GM23338 (cell line): ENCODE results near the gene MINK1. TPM values are rescaled to one million over a fixed set of nuclear protein-coding genes. Genes with fewer than 3 reads are reported as not detected.

Source experiments
- ATAC-seq: fragments of 200-7000 bp; cut with Tn5 transposase; 3 replicates; pipeline ENCODE4 v1.9.1; 2020
- DNase-seq: peaks from one replicate; pipeline ENCODE4 v3.0.0-alpha.2; 2015; ENCODE audit warnings: low spot score
- H2AFZ ChIP-seq: fragments of 200-600 bp; sonication (generic); 2 replicates; pipeline ENCODE4 v1.8.0; 2016; ENCODE audit warnings: antibody characterized with exemption, mild to moderate bottlenecking, moderate library complexity
- H3F3A ChIP-seq: fragments of 200-600 bp; sonication (generic); replicated peaks from 2 replicates; pipeline ENCODE4 v1.8.0; 2017; ENCODE audit warnings: antibody characterized with exemption, mixed run types, low read depth
- H3K27ac ChIP-seq: fragments of 200-600 bp; sonication (generic); 2 replicates; pipeline ENCODE4 v1.6.1; 2016; ENCODE audit warnings: low read depth
- H3K27me3 ChIP-seq: fragments of 200-600 bp; sonication (generic); 2 replicates; pipeline ENCODE4 v1.8.0; 2016; ENCODE audit warnings: mild to moderate bottlenecking, mixed run types, moderate library complexity; ENCODE audit not compliant: insufficient read depth
- H3K36me3 ChIP-seq: fragments of 200-600 bp; sonication (generic); 2 replicates; pipeline ENCODE4 v1.8.0; 2016; ENCODE audit warnings: mild to moderate bottlenecking; ENCODE audit not compliant: insufficient read depth
- H3K4me1 ChIP-seq: fragments of 200-600 bp; sonication (generic); 2 replicates; pipeline ENCODE4 v1.8.0; 2016; ENCODE audit warnings: mild to moderate bottlenecking, moderate library complexity; ENCODE audit not compliant: insufficient read depth
- H3K4me2 ChIP-seq: fragments of 200-600 bp; sonication (generic); 2 replicates; pipeline ENCODE4 v1.7.1; 2017; ENCODE audit warnings: mixed run types
- H3K4me3 ChIP-seq: fragments of 200-600 bp; sonication (generic); 2 replicates; pipeline ENCODE4 v1.6.1; 2016; ENCODE audit warnings: mixed run types
- H3K79me2 ChIP-seq: fragments of 200-600 bp; sonication (generic); replicated peaks from 2 replicates; pipeline ENCODE4 v1.8.0; 2017; ENCODE audit warnings: mild to moderate bottlenecking; ENCODE audit not compliant: insufficient read depth
- H3K9me2 ChIP-seq: fragments of 200-600 bp; sonication (generic); 2 replicates; pipeline ENCODE4 v1.8.0; 2017; ENCODE audit not compliant: insufficient read depth
- H4K20me1 ChIP-seq: fragments of 200-600 bp; sonication (generic); replicated peaks from 2 replicates; pipeline ENCODE4 v1.8.0; 2017; ENCODE audit warnings: mild to moderate bottlenecking; ENCODE audit not compliant: insufficient read depth
- H3K27ac Mint-ChIP-seq: 2 replicates; pipeline ENCODE4 v1.8.0; 2020; ENCODE audit warnings: inconsistent platforms, mild to moderate bottlenecking, moderate library complexity, mixed read lengths
- H3K27me3 Mint-ChIP-seq: 3 replicates; pipeline ENCODE4 v1.8.0; 2022; ENCODE audit warnings: low read depth, mild to moderate bottlenecking, moderate library complexity, mixed read lengths, inconsistent platforms; ENCODE audit not compliant: insufficient read depth, poor library complexity
- H3K36me3 Mint-ChIP-seq: 3 replicates; pipeline ENCODE4 v1.8.0; 2021; ENCODE audit warnings: low read depth, mild to moderate bottlenecking, inconsistent platforms, moderate library complexity, mixed read lengths
- H3K4me1 Mint-ChIP-seq: 3 replicates; pipeline ENCODE4 v1.8.0; 2020; ENCODE audit warnings: mild to moderate bottlenecking, inconsistent platforms, mixed read lengths
- H3K4me3 Mint-ChIP-seq: 3 replicates; pipeline ENCODE4 v1.8.0; 2021; ENCODE audit warnings: moderate library complexity, mild to moderate bottlenecking, inconsistent platforms, mixed read lengths
- H3K9me3 Mint-ChIP-seq: 3 replicates; pipeline ENCODE4 v1.8.0; 2020; ENCODE audit warnings: moderate library complexity, mild to moderate bottlenecking, inconsistent platforms, mixed read lengths
- ETS1 ChIP-seq: IDR thresholded peaks from 2 replicates; pipeline ENCODE4 v1.6.1; 2016; ENCODE audit warnings: antibody characterized with exemption
- EZH2 ChIP-seq: fragments of 200-600 bp; sonication (generic); IDR thresholded peaks from one replicate; pipeline ENCODE4 v1.8.0; 2017; ENCODE audit warnings: antibody characterized with exemption, mild to moderate bottlenecking, low read depth; ENCODE audit not compliant: unreplicated experiment
- NANOG ChIP-seq: IDR thresholded peaks from 2 replicates; pipeline ENCODE4 v1.6.1; 2016; ENCODE audit warnings: antibody characterized with exemption, borderline replicate concordance
- POLR2AphosphoS5 ChIP-seq: IDR thresholded peaks from 2 replicates; pipeline ENCODE4 v1.6.1; 2016; ENCODE audit warnings: antibody characterized with exemption, low read depth
- REST ChIP-seq: IDR thresholded peaks from one replicate; pipeline ENCODE4 v1.6.1; 2018; ENCODE audit warnings: antibody characterized with exemption; ENCODE audit not compliant: unreplicated experiment
- ZNF114 ChIP-seq: fragments of 250-450 bp; sonication (Bioruptor Pico); IDR thresholded peaks from 2 replicates; pipeline ENCODE4 v1.5.0; 2020; ENCODE audit warnings: mild to moderate bottlenecking, moderate library complexity
- ZNF331 ChIP-seq: fragments of 250-450 bp; sonication (Bioruptor Pico); IDR thresholded peaks from 2 replicates; pipeline ENCODE4 v1.5.0; 2020; ENCODE audit warnings: low read depth, mild to moderate bottlenecking, moderate library complexity
- ZNF462 ChIP-seq: fragments of 250-450 bp; sonication (Bioruptor Pico); IDR thresholded peaks from 2 replicates; pipeline ENCODE4 v1.5.0; 2020; ENCODE audit warnings: mild to moderate bottlenecking, moderate library complexity
- polyA plus RNA-seq: library from polyadenylated mRNA; unstranded; fragments of >200 nt; fragmentation: Nextera tagmentation; extraction: Ambion mirVana; gene quantifications from 2 replicates; pipeline ENCODE4 v1.2.1, GENCODE V29; 2016
- total RNA-seq: library from RNA; depleted of rRNA; stranded (reverse); fragments of >200 nt; shearing (Covaris generic); gene quantifications from 2 replicates; pipeline ENCODE4 v1.2.3, GENCODE V29; 2014

The MINK1 gene
- total and polyA plus RNA-seq, 2 experiments from 2014 or later: 17.3 to 54.9 TPM

GRCh38 chr17:4896332-4897197, 63.4 kb downstream of the MINK1 start (continued):
- TF ChIP-seq ETS1: no peak

- DNase-seq (no peak), ATAC-seq (no peak)
- no peak overlapping the region for H3K4me3 Mint-ChIP-seq
- peaks cover 19% of the 10 kb centered on the region for H3K4me1 Mint-ChIP-seq
- H3K9me3 Mint-ChIP-seq: no peaks in the 10 kb centered on the region
- Histone ChIP-seq H2AFZ (no peak overlapping the region), H3K27ac (no peak overlapping the region), H3K4me2 (no peak overlapping the region), H3K27me3 (peaks cover 9% of the 10 kb centered on the region), H4K20me1 (no peaks in the 10 kb centered on the region), H3K4me1 (0 out of 2 replicates have a peak, but pooled peaks cover 5% of the 10 kb centered on the region), H3K4me3 (no peak overlapping the region), H3K79me2 (no peaks in the 10 kb centered on the region), H3F3A (peaks cover 36% of the 10 kb centered on the region), H3K9me2 (no peaks in the 10 kb centered on the region), H3K36me3 (no peaks in the 10 kb centered on the region; the same call in 1 of the 2 replicates)
- peaks cover 17% of the 10 kb centered on the region; the same call in 2 of the 3 replicates for H3K36me3 Mint-ChIP-seq
- TF ChIP-seq ETS1 (no peak), EZH2 (no peak), ZNF114 (CRISPR knock-in tag) (no peak), REST (no peak), ZNF462 (CRISPR knock-in tag) (no peak), ZNF331 (CRISPR knock-in tag) (no peak), POLR2AphosphoS5 (no peak), NANOG (no peak)
- H3K27ac Mint-ChIP-seq: no peak overlapping the region; the same call in 1 of the 2 replicates
- H3K27me3 Mint-ChIP-seq: peaks cover 32% of the 10 kb centered on the region
These were observed 64.1 kb downstream of the MINK1 start for GRCh38 chr17:4897198-4897687.
